AG09309 (cell line): Measurements from ENCODE around the gene KCNG4.

ENCODE experiments used
- DNase-seq: peaks from one replicate; pipeline ENCODE4 v3.0.0-alpha.2; 2010; ENCODE audit warnings: low read depth
- H3K4me3 ChIP-seq: 2 replicates; pipeline ENCODE4 v1.5.1; 2011; ENCODE audit warnings: mild to moderate bottlenecking, low read depth, low read length, moderate library complexity; ENCODE audit not compliant: control insufficient read depth
- TF ChIP-seq, protein P1 (sequence below): IDR thresholded peaks from 2 replicates; pipeline ENCODE4 v1.5.1; 2011; ENCODE audit warnings: mild to moderate bottlenecking, low read depth, low read length, inconsistent platforms; ENCODE audit not compliant: insufficient read depth, control insufficient read depth; ENCODE audit errors: missing control alignments

Gene KCNG4

DNA sequence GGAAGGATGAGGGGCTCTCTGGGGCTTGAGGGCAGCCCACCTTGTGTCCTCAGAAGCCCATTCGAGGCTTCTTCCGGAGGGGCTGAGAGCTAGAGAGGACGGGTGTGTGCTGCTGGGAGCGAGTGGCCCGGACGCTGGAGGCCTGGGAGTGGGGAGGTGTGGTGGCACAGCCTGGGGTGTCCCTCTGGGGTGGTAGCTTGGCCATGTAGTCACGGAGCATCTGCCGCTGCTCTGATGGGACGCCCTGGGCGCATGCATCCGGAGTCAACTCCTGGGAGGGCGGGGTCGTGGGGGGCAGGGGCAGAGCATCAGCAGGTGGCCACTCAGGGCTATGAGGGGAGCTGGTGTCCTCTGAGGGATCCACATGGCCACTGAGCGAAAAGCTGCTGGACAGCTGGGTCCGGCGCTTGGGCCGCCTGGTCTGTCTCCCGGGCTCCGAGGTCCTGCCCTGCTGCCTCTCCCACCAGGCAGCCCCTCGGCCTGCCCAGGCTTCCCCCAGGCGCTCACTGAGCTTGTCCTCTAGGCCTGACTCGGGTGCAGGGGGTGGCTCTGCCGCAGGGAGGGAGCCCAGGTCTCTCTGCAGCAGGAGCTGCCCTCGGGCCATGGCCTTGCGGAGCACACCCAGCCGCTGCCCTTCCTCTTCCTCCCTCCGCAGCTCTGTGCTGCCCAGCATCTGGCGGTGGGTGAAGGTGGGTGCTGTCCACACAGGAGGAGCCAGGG lies 60.8 kb downstream of the KCNG4 start:
- TF ChIP-seq, protein P1, sequence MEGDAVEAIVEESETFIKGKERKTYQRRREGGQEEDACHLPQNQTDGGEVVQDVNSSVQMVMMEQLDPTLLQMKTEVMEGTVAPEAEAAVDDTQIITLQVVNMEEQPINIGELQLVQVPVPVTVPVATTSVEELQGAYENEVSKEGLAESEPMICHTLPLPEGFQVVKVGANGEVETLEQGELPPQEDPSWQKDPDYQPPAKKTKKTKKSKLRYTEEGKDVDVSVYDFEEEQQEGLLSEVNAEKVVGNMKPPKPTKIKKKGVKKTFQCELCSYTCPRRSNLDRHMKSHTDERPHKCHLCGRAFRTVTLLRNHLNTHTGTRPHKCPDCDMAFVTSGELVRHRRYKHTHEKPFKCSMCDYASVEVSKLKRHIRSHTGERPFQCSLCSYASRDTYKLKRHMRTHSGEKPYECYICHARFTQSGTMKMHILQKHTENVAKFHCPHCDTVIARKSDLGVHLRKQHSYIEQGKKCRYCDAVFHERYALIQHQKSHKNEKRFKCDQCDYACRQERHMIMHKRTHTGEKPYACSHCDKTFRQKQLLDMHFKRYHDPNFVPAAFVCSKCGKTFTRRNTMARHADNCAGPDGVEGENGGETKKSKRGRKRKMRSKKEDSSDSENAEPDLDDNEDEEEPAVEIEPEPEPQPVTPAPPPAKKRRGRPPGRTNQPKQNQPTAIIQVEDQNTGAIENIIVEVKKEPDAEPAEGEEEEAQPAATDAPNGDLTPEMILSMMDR: no peak
- no peak for DNase-seq
- H3K4me3 ChIP-seq: no peak overlapping the region

DNA sequence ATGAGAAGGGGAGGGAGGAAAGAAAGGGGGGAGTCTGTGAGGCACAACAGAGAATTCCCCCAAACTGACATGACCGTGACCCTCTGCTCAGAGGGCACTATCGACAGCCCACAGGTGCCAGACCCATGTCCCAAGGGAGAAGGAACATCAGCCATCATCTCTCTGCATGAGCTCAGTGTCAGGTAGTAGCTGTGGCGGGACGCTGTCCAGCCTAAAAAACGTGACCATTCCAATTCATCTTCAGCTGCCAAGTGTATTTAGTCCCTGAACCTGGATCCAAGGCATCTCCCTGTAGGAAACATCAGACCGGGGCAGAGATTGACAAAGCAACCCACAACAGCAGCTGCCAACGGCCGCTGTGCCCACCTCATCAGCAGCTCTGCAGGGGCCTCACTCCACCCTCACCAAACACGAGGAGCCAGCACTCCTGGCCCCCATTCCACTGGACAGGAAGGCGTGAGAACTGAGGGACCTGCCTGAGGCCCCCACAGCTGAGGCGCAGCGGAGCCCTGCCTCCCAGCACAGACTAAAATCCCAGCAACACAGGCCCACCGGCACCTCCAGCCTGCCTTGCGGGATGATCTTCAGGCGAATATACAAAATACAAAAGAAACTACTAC lies 61.6 kb downstream of the KCNG4 start:
- no peak for DNase-seq
- TF ChIP-seq, protein P1: no peak
- H3K4me3 ChIP-seq: no peak overlapping the region

GRCh38 chr16:84177741-84178073 lies 62.1 kb downstream of the KCNG4 start:
- TF ChIP-seq, protein P1: no peak
- H3K4me3 ChIP-seq: no peak overlapping the region
- peak; percentile 7 for DNase-seq

- no peak for DNase-seq
- TF ChIP-seq, protein P1: no peak
- H3K4me3 ChIP-seq: no peak overlapping the region
Measured at GRCh38 chr16:84176192-84177053, 63.4 kb downstream of the KCNG4 start.

- DNase-seq: no peak
- H3K4me3 ChIP-seq: no peak overlapping the region
- TF ChIP-seq, protein P1: peak; percentile 67
Measured at GRCh38 chr16:84175350-84176081, 64.3 kb downstream of the KCNG4 start.

DNA sequence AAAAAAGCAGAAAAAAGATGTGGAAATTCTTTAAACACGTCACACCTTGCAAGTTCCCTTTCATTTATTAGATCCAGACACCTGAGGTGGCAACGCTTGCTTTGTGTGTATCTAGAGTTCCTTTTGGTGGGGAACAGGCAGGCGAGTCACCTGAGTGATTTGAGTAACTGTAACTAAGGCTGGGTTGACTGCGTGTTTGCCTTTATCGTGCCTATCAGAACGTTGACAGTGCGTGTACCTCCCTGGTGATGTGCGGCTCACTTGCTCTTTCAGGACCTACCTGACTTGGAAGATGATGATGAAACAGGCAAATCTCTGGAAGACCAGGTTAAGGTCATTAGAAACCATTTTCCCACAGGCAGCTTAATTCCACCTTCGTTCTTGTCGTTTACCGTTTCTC lies 65.4 kb downstream of the KCNG4 start:
- TF ChIP-seq, protein P1: no peak
- H3K4me3 ChIP-seq: no peak overlapping the region
- no peak for DNase-seq
